Cardiac muscle cell (in vitro differentiated cells and primary cell): ENCODE measurements around the gene PBRM1. TPM values are rescaled to one million over a fixed set of nuclear protein-coding genes. Genes with fewer than 3 reads are reported as not detected.
A peak's percentile ranks its signal among the peaks of the same experiment; 100 is the strongest.

Experiments used
- DNase-seq, 2 donors: peaks; one replicate each; pipeline versions ENCODE4 v3.0.0 to v3.0.0-alpha.2; 2010 to 2017; ENCODE audit warnings: low read depth in 1 of 2, low spot score in 1 of 2
- H3K27ac ChIP-seq: fragments of 200-600 bp; sonication (generic); 2 replicates; pipeline ENCODE4 v1.5.1; 2016
- H3K27me3 ChIP-seq: fragments of 200-600 bp; sonication (generic); 2 replicates; pipeline ENCODE4 v1.6.0; 2016; ENCODE audit warnings: control low read depth
- H3K36me3 ChIP-seq: fragments of 200-600 bp; sonication (generic); 2 replicates; pipeline ENCODE4 v1.5.1; 2016; ENCODE audit warnings: control low read depth
- H3K4me1 ChIP-seq: fragments of 200-600 bp; sonication (generic); 2 replicates; pipeline ENCODE4 v1.8.1; 2017; ENCODE audit warnings: low read depth, mild to moderate bottlenecking, mixed run types
- H3K4me3 ChIP-seq: fragments of 200-600 bp; sonication (generic); 2 replicates; pipeline ENCODE4 v1.5.1; 2016; ENCODE audit warnings: mild to moderate bottlenecking
- H3K9me3 ChIP-seq: fragments of 200-600 bp; sonication (generic); 2 replicates; pipeline ENCODE4 v1.5.1; 2017; ENCODE audit warnings: low read depth, mild to moderate bottlenecking, control low read depth
- polyA plus RNA-seq: library from polyadenylated mRNA; unstranded; fragments of >200 nt; fragmentation: Nextera tagmentation; extraction: Ambion mirVana; gene quantifications from 2 replicates; pipeline ENCODE4 v1.2.1, GENCODE V29; 2016
- total RNA-seq: library from RNA; depleted of rRNA; stranded (reverse); fragments of >200 nt; gene quantifications from 2 replicates; pipeline ENCODE4 v1.2.3, GENCODE V29; 2016
- TF ChIP-seq, protein P1 (sequence below): IDR thresholded peaks from 2 replicates; pipeline ENCODE4 v1.5.1; 2012; ENCODE audit warnings: low read depth, mild to moderate bottlenecking, low read length

Gene PBRM1
- total and polyA plus RNA-seq, 2 experiments from 2014 or later: 64.0 to 76.2 TPM

- no peaks in the 10 kb centered on the region for H3K27me3 ChIP-seq
- H3K4me3 ChIP-seq: no peak overlapping the region
- TF ChIP-seq, protein P1, sequence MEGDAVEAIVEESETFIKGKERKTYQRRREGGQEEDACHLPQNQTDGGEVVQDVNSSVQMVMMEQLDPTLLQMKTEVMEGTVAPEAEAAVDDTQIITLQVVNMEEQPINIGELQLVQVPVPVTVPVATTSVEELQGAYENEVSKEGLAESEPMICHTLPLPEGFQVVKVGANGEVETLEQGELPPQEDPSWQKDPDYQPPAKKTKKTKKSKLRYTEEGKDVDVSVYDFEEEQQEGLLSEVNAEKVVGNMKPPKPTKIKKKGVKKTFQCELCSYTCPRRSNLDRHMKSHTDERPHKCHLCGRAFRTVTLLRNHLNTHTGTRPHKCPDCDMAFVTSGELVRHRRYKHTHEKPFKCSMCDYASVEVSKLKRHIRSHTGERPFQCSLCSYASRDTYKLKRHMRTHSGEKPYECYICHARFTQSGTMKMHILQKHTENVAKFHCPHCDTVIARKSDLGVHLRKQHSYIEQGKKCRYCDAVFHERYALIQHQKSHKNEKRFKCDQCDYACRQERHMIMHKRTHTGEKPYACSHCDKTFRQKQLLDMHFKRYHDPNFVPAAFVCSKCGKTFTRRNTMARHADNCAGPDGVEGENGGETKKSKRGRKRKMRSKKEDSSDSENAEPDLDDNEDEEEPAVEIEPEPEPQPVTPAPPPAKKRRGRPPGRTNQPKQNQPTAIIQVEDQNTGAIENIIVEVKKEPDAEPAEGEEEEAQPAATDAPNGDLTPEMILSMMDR: no peak
- no peak overlapping the region for H3K27ac ChIP-seq
- peaks cover 10% of the 10 kb centered on the region for H3K4me1 ChIP-seq
- no peak for DNase-seq
- peaks cover 63% of the 10 kb centered on the region for H3K36me3 ChIP-seq
- no peaks in the 10 kb centered on the region for H3K9me3 ChIP-seq
These were observed 3.4 kb upstream of the PBRM1 start for GRCh38 chr3:52689151-52689550.

GRCh38 chr3:52688266-52688665, 2.6 kb upstream of the PBRM1 start:
- no peak overlapping the region for H3K27ac ChIP-seq
- H3K9me3 ChIP-seq: no peaks in the 10 kb centered on the region
- no peaks in the 10 kb centered on the region for H3K27me3 ChIP-seq
- peaks cover 54% of the 10 kb centered on the region for H3K36me3 ChIP-seq
- H3K4me3 ChIP-seq: no peak overlapping the region
- peaks cover 12% of the 10 kb centered on the region for H3K4me1 ChIP-seq
- TF ChIP-seq, protein P1: no peak
- no peak for DNase-seq

DNA sequence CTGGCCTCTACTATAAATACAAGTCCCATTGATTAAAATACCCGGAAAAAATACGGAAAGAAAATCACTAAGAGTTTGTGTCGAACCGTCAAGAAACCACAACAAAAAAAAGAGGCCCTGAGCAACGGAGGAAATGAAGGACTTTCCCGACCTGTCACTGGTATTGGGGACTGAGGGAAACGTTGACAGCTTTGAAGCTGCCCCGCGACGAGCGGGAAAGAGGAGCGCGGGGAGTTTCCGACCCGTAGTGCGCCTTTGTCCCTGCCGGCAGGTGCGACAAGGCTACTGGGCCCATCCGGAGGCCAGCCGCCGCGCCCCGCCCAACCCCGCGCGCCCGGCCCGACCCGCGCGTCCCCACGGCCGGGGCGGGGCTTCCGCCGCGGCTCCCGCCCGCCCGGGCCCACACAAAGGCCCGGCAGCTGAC, 416 bp downstream of the PBRM1 start:
- Histone ChIP-seq H3K27me3 (no peaks in the 10 kb centered on the region), H3K4me1 (peaks cover 22% of the 10 kb centered on the region), H3K9me3 (no peaks in the 10 kb centered on the region), H3K36me3 (peaks cover 36% of the 10 kb centered on the region), H3K27ac (peak overlapping the region; percentile 99), H3K4me3 (peak overlapping the region; percentile 91)
- TF ChIP-seq, protein P1: no peak
- peak in 1 of 2 donors; percentile 88 for DNase-seq

DNA sequence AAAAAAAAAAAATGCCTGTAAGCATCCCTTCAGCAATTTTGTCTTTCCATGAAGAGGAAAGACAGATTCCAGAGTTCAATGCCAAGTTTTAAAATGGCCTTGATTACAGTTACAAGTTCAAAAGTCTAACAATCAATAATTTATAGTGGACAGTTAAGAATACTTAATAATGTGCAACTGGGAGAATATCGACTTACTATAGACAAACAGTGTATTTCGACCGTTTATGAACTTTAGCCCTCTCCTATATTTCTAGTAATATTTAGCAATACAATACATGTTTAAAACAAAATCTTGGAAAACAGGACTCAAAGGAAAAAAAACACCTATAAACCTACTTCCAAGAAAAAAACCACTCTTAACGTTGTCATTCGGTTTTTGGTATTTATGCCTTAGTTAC, 1.5 kb downstream of the PBRM1 start:
- Histone ChIP-seq H3K36me3 (peaks cover 34% of the 10 kb centered on the region), H3K9me3 (no peaks in the 10 kb centered on the region), H3K4me3 (peak overlapping the region; percentile 91), H3K27ac (no peak overlapping the region), H3K27me3 (no peaks in the 10 kb centered on the region), H3K4me1 (peaks cover 22% of the 10 kb centered on the region)
- no peak for DNase-seq
- TF ChIP-seq, protein P1: no peak

DNA sequence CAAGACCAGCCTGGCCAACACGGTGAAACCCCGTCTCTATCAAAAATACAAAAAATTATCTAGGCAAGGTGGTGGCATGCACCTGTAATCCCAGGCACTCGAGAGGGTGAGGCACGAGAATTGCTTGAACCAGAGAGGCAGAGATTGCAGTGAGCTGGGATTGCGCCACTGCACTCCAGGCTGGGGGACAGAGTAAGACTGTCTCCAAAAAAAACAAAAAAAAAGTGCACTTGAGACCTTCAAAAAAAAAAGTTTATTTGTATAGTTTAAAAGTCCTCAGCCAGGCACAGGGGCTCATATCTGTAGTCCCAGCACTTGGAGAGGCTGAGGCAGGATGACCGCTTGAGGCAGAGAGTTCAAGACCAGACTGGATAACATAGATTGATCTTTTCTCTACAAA, 2.1 kb downstream of the PBRM1 start:
- no peaks in the 10 kb centered on the region for H3K9me3 ChIP-seq
- H3K36me3 ChIP-seq: peaks cover 34% of the 10 kb centered on the region
- H3K27ac ChIP-seq: no peak overlapping the region
- peaks cover 22% of the 10 kb centered on the region for H3K4me1 ChIP-seq
- TF ChIP-seq, protein P1: no peak
- H3K4me3 ChIP-seq: no peak overlapping the region
- H3K27me3 ChIP-seq: no peaks in the 10 kb centered on the region
- peak in 1 of 2 donors; percentile 32 for DNase-seq

DNA sequence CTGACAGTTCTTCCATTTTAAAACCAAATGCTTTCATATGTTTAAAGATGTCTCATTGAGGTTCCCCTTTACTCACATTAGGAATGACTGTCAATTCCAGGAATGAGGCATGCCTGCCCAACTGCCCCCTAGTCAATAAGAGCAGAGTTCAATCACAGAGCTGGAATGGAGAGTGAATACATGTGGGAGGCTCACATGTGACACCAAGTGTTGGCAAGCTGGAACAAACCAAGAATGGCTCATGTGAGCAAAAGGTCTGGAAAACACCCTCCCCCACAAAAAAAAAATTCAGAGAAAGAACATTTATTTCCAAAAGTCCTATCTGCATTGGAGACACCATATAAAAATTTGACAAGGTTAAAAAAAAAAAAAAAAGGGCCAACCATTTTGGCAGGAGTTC, 3.7 kb downstream of the PBRM1 start:
- peaks cover 35% of the 10 kb centered on the region for H3K36me3 ChIP-seq
- TF ChIP-seq, protein P1: peak; percentile 25
- H3K4me3 ChIP-seq: no peak overlapping the region
- no peaks in the 10 kb centered on the region for H3K27me3 ChIP-seq
- no peaks in the 10 kb centered on the region for H3K9me3 ChIP-seq
- peaks cover 22% of the 10 kb centered on the region for H3K4me1 ChIP-seq
- peak; percentile 27 to 84 for DNase-seq
- H3K27ac ChIP-seq: peak overlapping the region; percentile 45
